Memory B cell (primary cell): ENCODE measurements around the gene DIAPH3.

Experiments used
- ATAC-seq: fragments of 150-1000 bp; cut with Tn5 transposase; 2 replicates; pipeline ENCODE4 v1.10.0; 2021; ENCODE audit warnings: low read depth, mild to moderate bottlenecking, moderate library complexity
- DNase-seq, 2 donors: peaks; one replicate each; pipeline ENCODE4 v3.0.0; 2022; ENCODE audit warnings: low spot score in 2 of 2
- H3K27ac Mint-ChIP-seq: one replicate; pipeline ENCODE4 v1.8.0; 2022; ENCODE audit warnings: mild to moderate bottlenecking, moderate library complexity, mixed read lengths
- H3K27me3 Mint-ChIP-seq: one replicate; pipeline ENCODE4 v1.8.0; 2022; ENCODE audit warnings: mixed read lengths
- H3K36me3 Mint-ChIP-seq: one replicate; pipeline ENCODE4 v1.8.0; 2022; ENCODE audit warnings: mild to moderate bottlenecking, mixed read lengths
- H3K4me1 Mint-ChIP-seq: one replicate; pipeline ENCODE4 v1.8.0; 2022; ENCODE audit warnings: mixed read lengths
- H3K4me3 Mint-ChIP-seq: one replicate; pipeline ENCODE4 v1.8.0; 2022; ENCODE audit warnings: mild to moderate bottlenecking, moderate library complexity, mixed read lengths
- H3K9me3 Mint-ChIP-seq: one replicate; pipeline ENCODE4 v1.8.0; 2022; ENCODE audit warnings: mixed read lengths

DIAPH3 gene

GRCh38 chr13:59891053-59891452 lies 272.7 kb downstream of the DIAPH3 start:
- no peak for DNase-seq
- Mint-ChIP-seq H3K27me3 (no peaks in the 10 kb centered on the region), H3K9me3 (no peaks in the 10 kb centered on the region), H3K27ac (no peak overlapping the region), H3K4me1 (no peaks in the 10 kb centered on the region), H3K36me3 (no peaks in the 10 kb centered on the region), H3K4me3 (no peak overlapping the region)
- no peak for ATAC-seq

- Mint-ChIP-seq H3K27me3 (no peaks in the 10 kb centered on the region), H3K4me1 (no peaks in the 10 kb centered on the region), H3K36me3 (no peaks in the 10 kb centered on the region), H3K4me3 (no peak overlapping the region), H3K27ac (no peak overlapping the region), H3K9me3 (no peaks in the 10 kb centered on the region)
- no peak for ATAC-seq
- DNase-seq: no peak
These were observed 273.7 kb downstream of the DIAPH3 start for GRCh38 chr13:59890054-59890453.

- DNase-seq: no peak
- Mint-ChIP-seq H3K27me3 (no peaks in the 10 kb centered on the region), H3K36me3 (no peaks in the 10 kb centered on the region), H3K4me3 (no peak overlapping the region), H3K4me1 (no peaks in the 10 kb centered on the region), H3K9me3 (no peaks in the 10 kb centered on the region), H3K27ac (no peak overlapping the region)
- no peak for ATAC-seq
These were observed 275.3 kb downstream of the DIAPH3 start for GRCh38 chr13:59888408-59888807.

GRCh38 chr13:59885076-59885475 lies 278.7 kb downstream of the DIAPH3 start:
- Mint-ChIP-seq H3K4me3 (no peak overlapping the region), H3K27me3 (no peaks in the 10 kb centered on the region), H3K27ac (no peak overlapping the region), H3K36me3 (no peaks in the 10 kb centered on the region), H3K9me3 (no peaks in the 10 kb centered on the region), H3K4me1 (no peaks in the 10 kb centered on the region)
- DNase-seq (no peak), ATAC-seq (no peak)

- H3K36me3 Mint-ChIP-seq: no peaks in the 10 kb centered on the region
- no peak for DNase-seq
- H3K4me3 Mint-ChIP-seq: no peak overlapping the region
- no peak for ATAC-seq
- no peak overlapping the region for H3K27ac Mint-ChIP-seq
- no peaks in the 10 kb centered on the region for H3K9me3 Mint-ChIP-seq
- no peaks in the 10 kb centered on the region for H3K4me1 Mint-ChIP-seq
- H3K27me3 Mint-ChIP-seq: no peaks in the 10 kb centered on the region
These were observed 279.8 kb downstream of the DIAPH3 start for GRCh38 chr13:59883885-59884284.

- no peak overlapping the region for H3K27ac Mint-ChIP-seq
- ATAC-seq (no peak), DNase-seq (no peak)
- no peaks in the 10 kb centered on the region for H3K4me1 Mint-ChIP-seq
- no peaks in the 10 kb centered on the region for H3K9me3 Mint-ChIP-seq
- no peaks in the 10 kb centered on the region for H3K27me3 Mint-ChIP-seq
- H3K36me3 Mint-ChIP-seq: no peaks in the 10 kb centered on the region
- H3K4me3 Mint-ChIP-seq: no peak overlapping the region
These were observed 283.3 kb downstream of the DIAPH3 start for GRCh38 chr13:59880468-59880867.

GRCh38 chr13:59879281-59879680 lies 284.4 kb downstream of the DIAPH3 start:
- no peaks in the 10 kb centered on the region for H3K27me3 Mint-ChIP-seq
- no peaks in the 10 kb centered on the region for H3K36me3 Mint-ChIP-seq
- no peak overlapping the region for H3K4me3 Mint-ChIP-seq
- no peaks in the 10 kb centered on the region for H3K4me1 Mint-ChIP-seq
- H3K27ac Mint-ChIP-seq: no peak overlapping the region
- DNase-seq: no peak
- ATAC-seq: no peak
- no peaks in the 10 kb centered on the region for H3K9me3 Mint-ChIP-seq

GRCh38 chr13:59877933-59878332 lies 285.8 kb downstream of the DIAPH3 start:
- no peaks in the 10 kb centered on the region for H3K27me3 Mint-ChIP-seq
- no peaks in the 10 kb centered on the region for H3K36me3 Mint-ChIP-seq
- no peak for ATAC-seq
- no peak overlapping the region for H3K27ac Mint-ChIP-seq
- no peak overlapping the region for H3K4me3 Mint-ChIP-seq
- no peaks in the 10 kb centered on the region for H3K4me1 Mint-ChIP-seq
- no peak for DNase-seq
- no peaks in the 10 kb centered on the region for H3K9me3 Mint-ChIP-seq

- DNase-seq (no peak), ATAC-seq (no peak)
- Mint-ChIP-seq H3K4me3 (no peak overlapping the region), H3K27me3 (no peaks in the 10 kb centered on the region), H3K27ac (no peak overlapping the region), H3K4me1 (no peaks in the 10 kb centered on the region), H3K9me3 (no peaks in the 10 kb centered on the region), H3K36me3 (no peaks in the 10 kb centered on the region)
These were observed 288.8 kb downstream of the DIAPH3 start for GRCh38 chr13:59874973-59875372.

GRCh38 chr13:59873856-59874255 lies 289.9 kb downstream of the DIAPH3 start:
- DNase-seq (no peak), ATAC-seq (no peak)
- H3K27ac Mint-ChIP-seq: no peak overlapping the region
- no peaks in the 10 kb centered on the region for H3K4me1 Mint-ChIP-seq
- no peaks in the 10 kb centered on the region for H3K27me3 Mint-ChIP-seq
- no peak overlapping the region for H3K4me3 Mint-ChIP-seq
- no peaks in the 10 kb centered on the region for H3K9me3 Mint-ChIP-seq
- no peaks in the 10 kb centered on the region for H3K36me3 Mint-ChIP-seq

GRCh38 chr13:59873309-59873708 lies 290.4 kb downstream of the DIAPH3 start:
- Mint-ChIP-seq H3K27me3 (no peaks in the 10 kb centered on the region), H3K9me3 (no peaks in the 10 kb centered on the region), H3K4me1 (no peaks in the 10 kb centered on the region), H3K4me3 (no peak overlapping the region), H3K36me3 (no peaks in the 10 kb centered on the region), H3K27ac (no peak overlapping the region)
- ATAC-seq: no peak
- DNase-seq: no peak

- no peaks in the 10 kb centered on the region for H3K4me1 Mint-ChIP-seq
- H3K27ac Mint-ChIP-seq: no peak overlapping the region
- H3K9me3 Mint-ChIP-seq: no peaks in the 10 kb centered on the region
- ATAC-seq (no peak), DNase-seq (no peak)
- H3K27me3 Mint-ChIP-seq: no peaks in the 10 kb centered on the region
- H3K36me3 Mint-ChIP-seq: no peaks in the 10 kb centered on the region
- no peak overlapping the region for H3K4me3 Mint-ChIP-seq
These were observed 295.9 kb downstream of the DIAPH3 start for GRCh38 chr13:59867867-59868266.

GRCh38 chr13:59865398-59865797 lies 298.3 kb downstream of the DIAPH3 start:
- H3K4me1 Mint-ChIP-seq: no peaks in the 10 kb centered on the region

GRCh38 chr13:59863621-59864020 lies 300.1 kb downstream of the DIAPH3 start:
- Mint-ChIP-seq H3K4me3 (no peak overlapping the region), H3K27ac (no peak overlapping the region), H3K4me1 (no peaks in the 10 kb centered on the region), H3K9me3 (no peaks in the 10 kb centered on the region), H3K36me3 (no peaks in the 10 kb centered on the region), H3K27me3 (no peaks in the 10 kb centered on the region)
- DNase-seq: no peak
- no peak for ATAC-seq

More at GRCh38 chr13:59865398-59865797, 298.3 kb downstream of the DIAPH3 start:
- H3K27ac Mint-ChIP-seq: no peak overlapping the region
- no peaks in the 10 kb centered on the region for H3K9me3 Mint-ChIP-seq
- H3K27me3 Mint-ChIP-seq: no peaks in the 10 kb centered on the region
- H3K4me3 Mint-ChIP-seq: no peak overlapping the region
- H3K36me3 Mint-ChIP-seq: no peaks in the 10 kb centered on the region
- ATAC-seq (no peak), DNase-seq (no peak)

GRCh38 chr13:59861676-59862075 lies 302.1 kb downstream of the DIAPH3 start:
- no peak overlapping the region for H3K4me3 Mint-ChIP-seq
- no peak for DNase-seq

More at GRCh38 chr13:59861676-59862075, 302.1 kb downstream of the DIAPH3 start:
- H3K9me3 Mint-ChIP-seq: no peaks in the 10 kb centered on the region
- no peaks in the 10 kb centered on the region for H3K4me1 Mint-ChIP-seq
- no peaks in the 10 kb centered on the region for H3K27me3 Mint-ChIP-seq
- ATAC-seq: no peak
- H3K36me3 Mint-ChIP-seq: no peaks in the 10 kb centered on the region
- H3K27ac Mint-ChIP-seq: no peak overlapping the region
